SKM-1 (cell line): Measurements from ENCODE around the gene SURF6.
"Not testable (repeated sequence)": the region's sequence is repeated elsewhere in the genome, so short reads cannot be mapped to it uniquely, and the experiment has no call there.

Source experiments
- DNase-seq: peaks from one replicate; lab custom pipeline; 2025; ENCODE audit not compliant: unreplicated experiment; lab: John Stamatoyannopoulos, UW

SURF6 gene

DNA sequence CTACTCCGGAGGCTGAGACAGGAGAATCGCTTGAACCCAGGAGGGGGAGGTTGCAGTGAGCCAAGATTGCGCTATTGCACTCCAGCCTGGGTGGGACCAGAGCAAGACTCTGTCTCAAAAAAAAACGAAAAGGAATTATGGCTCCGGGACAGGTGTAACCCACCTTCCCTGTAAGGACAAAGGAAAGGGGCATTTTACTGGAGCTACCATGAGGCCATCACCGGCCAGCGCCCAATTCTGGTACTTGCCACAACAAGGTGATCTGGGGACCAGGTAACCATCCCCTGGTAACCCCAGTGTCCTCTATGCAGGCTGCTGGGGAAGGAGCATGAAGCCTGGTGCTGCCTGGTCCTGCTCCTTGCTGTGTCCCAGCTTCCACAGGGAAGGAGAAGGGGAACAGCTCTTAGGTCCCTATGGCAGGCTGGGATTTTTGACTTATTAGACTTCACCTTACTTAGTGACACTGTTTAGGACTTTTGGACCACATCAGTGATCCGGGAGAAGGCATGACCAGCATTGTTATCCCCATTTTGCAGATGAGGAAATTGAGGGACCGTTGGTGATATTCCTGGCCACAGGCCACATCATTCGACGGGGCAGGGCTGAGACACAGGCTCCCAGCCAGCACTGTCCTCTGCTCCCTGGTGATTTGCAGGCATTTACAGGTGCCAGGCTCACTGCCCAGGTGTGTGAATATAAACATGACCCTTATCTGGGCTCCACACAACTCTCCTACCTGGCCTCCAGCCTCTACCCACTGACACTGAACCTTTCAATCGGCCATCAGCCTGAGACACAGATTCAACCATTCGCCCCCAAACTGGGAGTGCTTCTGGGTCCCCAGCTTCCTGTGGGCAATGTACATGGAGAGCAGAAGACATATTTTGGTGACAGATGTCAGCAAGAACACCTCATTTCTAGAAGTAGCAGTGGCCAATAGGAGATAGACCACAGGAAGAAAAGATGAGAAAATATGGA is 34.4 kb downstream of the SURF6 start:
- DNase-seq: no peak

DNA sequence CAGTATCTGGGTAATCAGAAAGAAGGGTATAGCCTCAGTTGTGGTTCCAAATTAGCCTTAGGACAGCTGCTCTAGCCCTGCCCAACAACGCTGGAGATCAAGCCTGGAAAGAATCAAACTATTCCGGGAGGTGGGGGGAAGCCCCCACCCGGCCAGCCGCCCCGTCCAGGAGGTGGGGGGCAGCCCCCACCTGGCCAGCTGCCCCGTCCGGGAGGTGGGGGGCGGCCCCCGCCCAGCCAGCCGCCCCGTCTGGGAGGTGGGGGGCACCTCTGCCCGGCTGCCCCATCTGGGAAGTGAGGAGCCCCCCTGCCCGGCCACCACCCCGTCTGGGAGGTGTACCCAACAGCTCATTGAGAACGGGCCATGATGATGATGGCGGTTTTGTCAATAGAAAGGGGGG is 36.0 kb downstream of the SURF6 start:
- DNase-seq: not testable (repeated sequence)

DNA sequence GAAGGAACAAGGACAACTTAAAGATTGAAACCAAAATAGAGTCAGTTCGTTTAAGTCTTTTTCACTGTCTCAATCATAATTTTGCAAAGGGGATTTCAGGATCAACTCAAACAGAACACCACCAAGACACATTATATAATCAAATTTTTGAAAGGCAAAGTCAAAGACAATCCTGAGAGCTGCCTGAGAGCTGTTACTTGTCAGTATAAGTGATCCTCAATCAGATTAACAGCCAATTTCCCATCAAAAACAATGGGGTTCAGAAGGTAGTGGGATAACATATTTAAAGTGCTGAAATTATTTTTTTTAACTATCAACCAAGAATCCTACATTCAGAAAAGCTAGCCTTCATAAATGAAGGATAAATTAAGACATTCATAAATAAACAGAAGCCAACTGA is 41.7 kb downstream of the SURF6 start:
- no peak for DNase-seq

DNA sequence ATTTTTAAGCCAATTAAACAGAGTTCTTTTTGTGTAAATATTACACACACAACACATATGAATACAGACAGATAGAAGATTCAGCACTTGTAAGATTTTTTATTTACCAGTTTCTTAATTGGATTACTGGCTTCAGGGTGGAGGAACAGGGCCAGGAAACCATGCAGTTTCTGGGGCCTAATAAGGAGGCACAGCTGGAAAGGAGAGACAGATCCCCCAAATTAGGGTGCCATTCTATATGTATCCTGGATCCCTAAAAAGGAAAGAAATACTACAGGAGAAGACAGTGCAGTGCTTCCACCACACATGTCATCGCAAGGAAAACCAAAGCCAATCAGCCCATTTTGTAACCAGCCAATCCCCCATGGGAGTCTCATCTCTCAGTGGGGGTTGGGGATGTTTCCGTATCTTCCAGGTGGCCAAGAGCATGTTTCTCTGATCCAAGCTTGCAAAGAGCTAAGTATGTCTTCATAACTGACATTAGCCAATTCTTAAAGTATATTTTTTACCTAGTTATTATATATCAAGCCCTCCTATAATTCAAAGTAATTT is 45.2 kb downstream of the SURF6 start:
- DNase-seq: no peak

DNA sequence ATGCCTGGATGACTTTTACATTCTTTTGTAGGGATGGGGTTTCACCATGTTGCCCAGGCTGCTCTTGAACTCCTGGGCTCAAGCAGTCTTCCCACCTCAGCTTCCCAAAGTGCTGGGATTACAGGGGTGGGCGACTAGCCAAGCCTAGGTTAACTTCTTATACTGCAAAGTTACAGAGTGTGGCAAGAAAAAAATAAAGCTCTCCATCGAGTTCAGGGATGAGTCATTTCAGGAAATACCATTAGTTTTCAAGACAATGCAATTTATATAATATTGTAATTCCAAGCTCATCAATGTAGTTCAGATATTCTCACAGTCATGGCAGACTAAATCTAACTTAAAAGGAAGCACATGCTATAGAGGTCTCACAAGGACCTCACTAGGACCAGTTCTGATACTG is 49.5 kb downstream of the SURF6 start:
- DNase-seq: no peak

DNA sequence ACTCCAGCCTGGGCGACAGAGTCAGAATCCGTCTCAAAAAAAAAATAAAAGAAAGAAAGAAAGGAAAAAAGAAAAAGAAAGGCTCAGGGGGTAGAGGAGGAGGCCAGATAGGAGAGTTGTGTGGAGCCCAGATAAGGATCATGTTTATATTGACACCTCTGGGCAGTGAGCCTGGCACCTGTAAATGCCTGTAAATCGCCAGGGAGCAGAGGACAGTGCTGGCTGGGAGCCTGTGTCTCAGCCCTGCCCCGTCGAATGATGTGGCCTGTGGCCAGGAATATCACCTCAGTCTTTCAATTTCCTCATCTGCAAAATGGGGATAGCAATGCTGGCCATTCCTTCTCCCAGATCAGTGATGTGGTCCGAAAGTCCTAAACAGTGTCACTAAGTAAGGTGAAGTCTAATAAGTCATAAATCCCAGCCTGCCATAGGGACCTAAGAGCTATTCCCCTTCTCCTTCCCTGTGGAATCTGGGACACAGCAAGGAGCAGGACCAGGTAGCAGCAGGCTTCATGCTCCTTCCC is 50.7 kb downstream of the SURF6 start:
- DNase-seq: no peak

DNA sequence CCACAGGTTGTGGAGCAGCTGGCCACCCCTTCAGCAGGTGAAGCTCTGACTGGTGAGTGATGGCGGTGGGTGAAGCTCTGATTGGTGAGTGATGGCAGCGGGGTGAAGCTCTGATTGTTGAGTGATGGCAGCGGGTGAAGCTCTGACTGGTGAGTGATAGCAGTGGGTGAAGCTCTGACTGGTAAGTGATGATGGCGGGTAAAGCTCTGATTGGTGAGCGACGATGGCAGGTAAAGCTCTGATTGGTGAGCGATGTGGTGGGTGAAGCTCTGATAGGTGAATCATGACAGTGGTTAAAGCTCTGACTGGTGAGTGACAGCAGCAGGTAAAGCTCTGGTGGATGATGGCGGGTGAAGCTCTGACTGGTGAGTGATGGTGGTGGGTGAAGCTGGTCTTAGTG is 51.6 kb downstream of the SURF6 start:
- DNase-seq: no peak

DNA sequence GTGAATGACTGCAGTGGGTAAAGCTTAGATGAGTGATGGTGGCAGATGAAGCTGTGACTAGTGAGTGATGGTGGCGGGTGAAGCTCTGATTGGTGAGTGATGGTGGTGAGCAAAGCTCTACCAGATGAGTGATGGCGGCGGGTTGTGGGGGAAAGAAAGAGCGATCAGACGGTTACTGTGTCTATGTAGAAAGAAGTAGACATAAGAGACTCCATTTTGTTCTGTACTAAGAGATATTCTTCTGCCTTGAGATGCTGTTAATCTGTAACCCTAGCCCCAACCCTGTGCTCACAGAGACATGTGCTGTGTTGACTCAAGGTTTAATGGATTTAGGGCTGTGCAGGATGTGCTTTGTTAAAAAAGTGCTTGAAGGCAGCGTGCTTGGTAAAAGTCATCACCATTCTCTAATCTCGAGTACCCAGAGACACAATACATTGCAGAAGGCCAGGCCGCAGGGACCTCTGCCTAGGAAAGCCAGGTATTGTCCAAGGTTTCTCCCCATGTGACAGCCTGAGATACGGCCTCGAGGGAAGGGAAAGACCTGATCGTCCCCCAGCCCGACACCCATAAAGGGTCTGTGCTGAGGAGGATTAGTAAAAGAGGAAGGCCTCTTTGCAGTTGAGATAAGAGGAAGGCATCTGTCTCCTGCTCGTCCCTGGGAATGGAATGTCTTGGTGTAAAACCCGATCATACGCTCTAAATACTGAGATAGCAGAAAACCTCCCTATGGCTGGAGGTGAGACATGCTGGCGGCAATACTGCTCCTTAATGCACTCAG is 52.5 kb downstream of the SURF6 start:
- not testable (repeated sequence) for DNase-seq

DNA sequence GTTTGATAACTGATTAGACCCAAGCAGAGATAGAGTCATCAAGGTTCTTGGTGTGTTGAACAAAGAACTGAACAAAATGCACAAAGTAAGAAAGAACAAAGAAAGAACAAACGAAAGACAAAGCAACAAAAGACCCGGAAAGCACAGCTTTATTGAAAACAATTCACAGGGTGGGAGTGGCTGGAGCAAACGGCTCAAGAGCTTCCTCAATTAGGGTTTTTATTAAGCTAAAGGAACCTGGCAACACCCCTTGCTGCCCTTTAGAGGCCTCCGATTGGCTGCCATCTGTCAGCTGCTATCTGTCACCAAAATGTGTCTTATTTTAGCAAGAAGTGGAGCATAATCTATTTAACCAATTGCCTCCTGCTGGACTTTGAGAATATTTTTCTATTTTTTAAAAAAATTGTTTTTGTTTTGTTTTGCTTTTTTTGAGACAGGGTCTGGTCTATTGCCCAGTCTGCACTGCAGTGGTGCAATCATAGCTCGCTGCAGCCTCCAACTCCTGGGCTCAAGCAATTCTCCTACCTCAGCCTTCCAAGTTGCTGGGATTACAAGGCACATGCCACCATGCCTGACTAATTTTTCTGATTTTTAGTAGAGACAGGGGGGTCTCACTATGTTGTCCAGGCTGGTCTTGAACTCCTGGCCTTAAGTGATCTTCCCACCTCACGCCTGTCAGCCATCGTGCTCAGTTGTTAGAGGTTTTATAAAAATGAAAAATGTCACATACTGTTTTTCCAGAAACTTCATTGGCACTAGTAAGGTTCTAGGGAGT is 53.3 kb downstream of the SURF6 start:
- DNase-seq: no peak

DNA sequence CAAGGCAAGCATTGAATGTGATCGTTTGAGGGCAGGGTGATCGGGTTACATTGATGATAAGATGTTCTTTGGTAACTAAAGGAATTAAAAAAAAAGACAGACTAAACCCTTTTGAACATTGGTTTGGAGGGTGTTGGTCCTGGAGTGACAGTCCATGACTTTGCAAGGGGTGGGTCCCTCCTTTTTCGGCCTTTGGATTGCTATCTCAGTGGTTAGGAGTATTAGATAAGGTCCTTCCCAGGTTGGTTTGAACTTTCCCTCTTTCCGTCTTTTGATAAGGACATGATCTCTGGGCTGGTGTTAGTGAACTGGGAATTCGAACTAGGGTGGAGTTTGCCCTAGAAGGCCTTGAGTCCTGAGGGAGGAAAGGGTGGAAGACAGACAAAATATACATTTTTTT is 55.6 kb downstream of the SURF6 start:
- DNase-seq: no peak
